Measurements from ENCODE around the gene BARHL2. TPM values are rescaled to one million over a fixed set of nuclear protein-coding genes. Genes with fewer than 3 reads are reported as not detected.

BARHL2 gene
- total and polyA plus RNA-seq, 10 of the 15 experiments (the other 5 are each of a cell fraction or from before 2014, with no cell fraction given): not detected

GRCh38 chr1:90732136-90732535 lies 15.0 kb upstream of the BARHL2 start:
- Histone ChIP-seq H3K9ac (ENCODE audit: control insufficient read depth, insufficient read depth, low read length) (no peak overlapping the region), H3K27ac (ENCODE audit: control insufficient read depth, insufficient read depth) (no peak overlapping the region), H3K4me3 (no peak overlapping the region), H2AFZ (ENCODE audit: control insufficient read depth, low read depth, low read length) (no peak overlapping the region), H3K36me3 (ENCODE audit: control insufficient read depth in 2 of 2, insufficient read depth in 2 of 2, low read length in 1 of 2) (no peaks in the 10 kb centered on the region), H3K9me3 (replicated peaks; ENCODE audit: control insufficient read depth, insufficient read depth, low read length) (no peaks in the 10 kb centered on the region; the same call in 2 of the 3 replicates), H3K27me3 (replicated peaks in 1 of 2; ENCODE audit: control insufficient read depth in 2 of 2, insufficient read depth in 2 of 2, low read length in 1 of 2) (peaks cover 5 to 29% of the 10 kb centered on the region in 2 experiments; a peak in 3 of 4 replicates), H3K4me2 (ENCODE audit: control insufficient read depth, insufficient read depth) (no peak overlapping the region), H3K4me1 (ENCODE audit: control insufficient read depth, insufficient read depth, low read length) (no peaks in the 10 kb centered on the region), H4K20me1 (ENCODE audit: control insufficient read depth, insufficient read depth) (no peaks in the 10 kb centered on the region), H3K79me2 (ENCODE audit: control insufficient read depth, insufficient read depth, low read length) (no peaks in the 10 kb centered on the region)
- intact Hi-C loops (cut with micrococcal nuclease; ENCODE audit: unreplicated experiment): no loop called here
- POLR2A ChIA-PET: no interaction called here
- 31% methylated on average over 3 of the region's 3 CpGs for WGBS (ENCODE audit: insufficient coverage, insufficient replicate concordance, low lambda C conversion rate, missing lambda C conversion rate)
- ATAC-seq (no peak), DNase-seq (ENCODE audit: low read depth, low spot score) (no peak), FAIRE-seq (no peak)
- SMC1A ChIA-PET (ENCODE audit: uncharacterized antibody, unreplicated experiment): interaction anchor here (1.1 to 2.7 kb wide), 2 partner anchors 10 to 434 kb away, joined by 3 to 13 read pairs; no protein-coding TSS in a partner anchor
- CTCF ChIA-PET: interaction anchor here (1.4 to 1.9 kb wide), 2 partner anchors 10 to 434 kb away, joined by 3 to 9 read pairs; no protein-coding TSS in a partner anchor
- RAD21 ChIA-PET (ENCODE audit: unreplicated experiment): no interaction called here
- no TSS peak for BruUV-seq (replicated peaks)
- no peak for TF ChIP-seq KAT2A (conservative IDR thresholded peaks at IDR 0.05; ENCODE audit: control insufficient read depth, low read depth, low read length)
- no peak for TF ChIP-seq MEF2A (IDR thresholded peaks at IDR 0.05; ENCODE audit: insufficient read depth, low read depth, low read length)
- no peak for TF ChIP-seq IKZF2 (IDR thresholded peaks at IDR 0.05)
- TF ChIP-seq CBFB (IDR thresholded peaks at IDR 0.05; ENCODE audit: low read depth): no peak
- TF ChIP-seq FOS (IDR thresholded peaks at IDR 0.05; ENCODE audit: borderline replicate concordance, extremely low read depth, insufficient read length): no peak
- no peak for TF ChIP-seq TBL1XR1 (IDR thresholded peaks at IDR 0.05; ENCODE audit: low read depth, low read length)
- in situ Hi-C loops (cut with MboI): no loop called here

DNA sequence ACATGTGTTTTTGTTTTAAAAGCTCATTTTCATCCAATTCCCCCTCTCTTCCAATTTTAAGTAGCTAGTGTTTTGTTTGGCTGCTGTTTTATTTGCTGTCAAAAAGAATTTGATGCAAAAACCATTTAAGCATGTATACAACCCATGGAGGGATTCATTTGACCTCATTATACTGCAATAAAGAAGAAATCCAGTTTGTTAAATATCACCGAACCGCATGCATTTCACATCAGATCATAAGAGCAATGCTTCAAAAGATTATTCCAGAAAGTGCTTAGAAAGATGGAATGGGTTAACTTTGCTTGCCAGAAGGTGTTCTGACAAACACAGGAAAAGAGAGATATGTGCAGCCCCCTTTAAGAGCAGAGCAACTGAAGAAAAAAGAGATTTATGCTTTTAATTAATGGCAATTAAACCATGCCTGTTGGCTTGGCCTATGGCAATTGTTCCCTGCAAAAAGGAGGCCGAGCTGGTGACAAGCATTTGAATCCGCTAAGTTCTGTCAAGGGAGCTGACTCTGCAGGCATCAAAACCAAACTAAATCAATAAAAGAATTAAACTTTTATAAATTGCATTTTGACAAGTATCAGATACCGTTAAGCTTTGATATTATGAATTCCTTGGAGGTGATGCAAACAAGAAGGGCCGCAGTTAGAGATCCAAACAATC lies 14.4 kb upstream of the BARHL2 start:
- ATAC-seq: no peak
- Histone ChIP-seq H3K27me3 (replicated peaks in 1 of 2; ENCODE audit: control insufficient read depth in 2 of 2, insufficient read depth in 2 of 2, low read length in 1 of 2) (peaks cover 5 to 34% of the 10 kb centered on the region in 2 experiments; a peak in 3 of 4 replicates), H3K9me3 (replicated peaks; ENCODE audit: control insufficient read depth, insufficient read depth, low read length) (no peaks in the 10 kb centered on the region; the same call in 2 of the 3 replicates), H4K20me1 (ENCODE audit: control insufficient read depth, insufficient read depth) (no peaks in the 10 kb centered on the region), H3K27ac (ENCODE audit: control insufficient read depth, insufficient read depth) (no peak overlapping the region), H2AFZ (ENCODE audit: control insufficient read depth, low read depth, low read length) (no peak overlapping the region), H3K4me3 (no peak overlapping the region), H3K79me2 (ENCODE audit: control insufficient read depth, insufficient read depth, low read length) (no peaks in the 10 kb centered on the region), H3K36me3 (ENCODE audit: control insufficient read depth in 2 of 2, insufficient read depth in 2 of 2, low read length in 1 of 2) (no peaks in the 10 kb centered on the region), H3K4me1 (ENCODE audit: control insufficient read depth, insufficient read depth, low read length) (no peaks in the 10 kb centered on the region), H3K4me2 (ENCODE audit: control insufficient read depth, insufficient read depth) (no peak overlapping the region), H3K9ac (ENCODE audit: control insufficient read depth, insufficient read depth, low read length) (no peak overlapping the region)
- in situ Hi-C loops (cut with MboI) (no loop called here), intact Hi-C loops (cut with micrococcal nuclease; ENCODE audit: unreplicated experiment) (no loop called here)
- no peak for DNase-seq (ENCODE audit: low read depth, low spot score)
- ChIA-PET SMC1A (ENCODE audit: uncharacterized antibody, unreplicated experiment) (interaction anchor here (1.0 to 2.7 kb wide), 3 partner anchors 10 to 434 kb away, joined by 3 to 13 read pairs (median 3); no protein-coding TSS in a partner anchor), POLR2A (no interaction called here), RAD21 (ENCODE audit: unreplicated experiment) (no interaction called here), CTCF (interaction anchor here (0.8 to 1.4 kb wide), 2 partner anchors 10 to 435 kb away, joined by 3 to 5 read pairs; no protein-coding TSS in a partner anchor)
- FAIRE-seq: no peak
- no TSS peak for BruUV-seq (replicated peaks)
- WGBS (ENCODE audit: insufficient coverage, insufficient replicate concordance, low lambda C conversion rate, missing lambda C conversion rate): 41% methylated on average over 6 of the region's 6 CpGs
- TF ChIP-seq RELA (IDR thresholded peaks at IDR 0.05; ENCODE audit: borderline replicate concordance, partially characterized antibody): no peak
- no peak for TF ChIP-seq STAT1 (conservative IDR thresholded peaks at IDR 0.05)
- no peak for TF ChIP-seq WRNIP1 (IDR thresholded peaks at IDR 0.05; ENCODE audit: borderline replicate concordance, low read depth, low read length)
- no peak for TF ChIP-seq CHD2 (IDR thresholded peaks at IDR 0.05; ENCODE audit: borderline replicate concordance, low read depth, low read length)
- no peak for TF ChIP-seq SRF (IDR thresholded peaks at IDR 0.05; ENCODE audit: low read depth in 2 of 2, low read length in 2 of 2)
- no peak for TF ChIP-seq BRCA1 (IDR thresholded peaks at IDR 0.05; ENCODE audit: low read depth, low read length)
- TF ChIP-seq RFX5 (IDR thresholded peaks at IDR 0.05; ENCODE audit: low read depth, low read length): no peak
- no peak for TF ChIP-seq NFIC (IDR thresholded peaks at IDR 0.05; ENCODE audit: low read depth, low read length)
- no peak for TF ChIP-seq TCF7 (IDR thresholded peaks at IDR 0.05; ENCODE audit: borderline replicate concordance)
- no peak for TF ChIP-seq KAT2A (conservative IDR thresholded peaks at IDR 0.05; ENCODE audit: control insufficient read depth, low read depth, low read length)
- TF ChIP-seq HDGF (IDR thresholded peaks at IDR 0.05): no peak
- no peak for TF ChIP-seq PAX5 (IDR thresholded peaks at IDR 0.05; ENCODE audit: borderline replicate concordance, low read depth, low read length)
- no peak for TF ChIP-seq SIX5 (IDR thresholded peaks at IDR 0.05; ENCODE audit: low read depth, low read length, severe bottlenecking)
- no peak for TF ChIP-seq IKZF2 (IDR thresholded peaks at IDR 0.05)
